AG04450 (cell line): ENCODE measurements around the gene HINT1. TPM values are rescaled to one million over a fixed set of nuclear protein-coding genes. Genes with fewer than 3 reads are reported as not detected.

Experiments used
- CTCF ChIA-PET: fragments of 300-600, 350-600 bp; formaldehyde crosslinking; extraction: SDS; loops from one replicate; lab custom pipeline; 2022; ENCODE audit warnings: antibody characterized with exemption, inconsistent platforms; lab: Charles Lee
- POLR2A ChIA-PET: fragments of 350-600 bp; formaldehyde crosslinking; extraction: SDS; loops from one replicate; lab custom pipeline; 2021; ENCODE audit warnings: antibody characterized with exemption, inconsistent platforms; lab: Yijun Ruan, JAX
- DNase-seq: peaks from one replicate; pipeline ENCODE4 v3.0.0-alpha.2; 2011; ENCODE audit warnings: low read depth, low spot score
- H3K27ac ChIP-seq: one replicate; pipeline ENCODE4 v1.5.1; 2012; ENCODE audit warnings: low read depth, low read length, control low read depth
- H3K27me3 ChIP-seq: one replicate; pipeline ENCODE4 v1.6.0; 2012; ENCODE audit warnings: low read length; ENCODE audit not compliant: control insufficient read depth, insufficient read depth
- H3K4me3 ChIP-seq: 2 replicates; pipeline ENCODE4 v1.5.1; 2011; ENCODE audit warnings: mild to moderate bottlenecking, low read depth, low read length, control low read depth
- H3K9me3 ChIP-seq: 2 replicates; pipeline ENCODE4 v1.5.1; 2012; ENCODE audit warnings: low read length; ENCODE audit not compliant: control insufficient read depth, insufficient read depth
- polyA plus RNA-seq: library from polyadenylated mRNA; depleted of rRNA; stranded (reverse); fragments of >200 nt; gene quantifications from 2 replicates; pipeline ENCODE4 v1.2.3, GENCODE V29; 2011
- TF ChIP-seq, protein P1 (sequence below): IDR thresholded peaks from 2 replicates; pipeline ENCODE4 v1.5.1; 2011; ENCODE audit warnings: low read depth, low read length, control low read depth, inconsistent platforms

HINT1 gene
- polyA plus RNA-seq, 1 experiment: 624 TPM

DNA sequence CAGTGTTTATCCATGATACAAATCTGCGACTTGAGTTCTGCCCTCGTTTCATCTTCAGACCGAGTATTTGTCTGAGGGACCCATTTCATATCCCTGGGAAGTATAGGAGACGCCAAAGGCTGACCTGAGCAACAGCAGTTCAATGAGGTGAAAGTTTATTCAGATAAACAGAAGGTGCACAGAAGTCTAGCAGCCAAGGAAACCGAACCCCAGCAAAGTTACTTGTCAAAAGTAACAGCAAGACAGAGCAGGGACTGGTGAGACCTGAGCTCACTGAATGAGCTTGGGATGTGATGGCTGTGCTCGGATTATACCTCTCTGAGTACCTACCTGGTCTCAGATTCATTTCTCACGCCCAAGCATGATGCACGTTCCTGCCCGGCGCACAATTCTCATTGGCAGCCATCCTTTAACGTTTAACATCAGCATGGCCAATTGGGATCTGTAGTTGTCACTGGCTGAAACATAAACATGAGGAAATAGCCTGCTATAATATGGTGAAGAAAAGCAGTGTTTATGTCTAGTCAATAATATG, 6.3 kb upstream of the HINT1 start:
- TF ChIP-seq, protein P1, sequence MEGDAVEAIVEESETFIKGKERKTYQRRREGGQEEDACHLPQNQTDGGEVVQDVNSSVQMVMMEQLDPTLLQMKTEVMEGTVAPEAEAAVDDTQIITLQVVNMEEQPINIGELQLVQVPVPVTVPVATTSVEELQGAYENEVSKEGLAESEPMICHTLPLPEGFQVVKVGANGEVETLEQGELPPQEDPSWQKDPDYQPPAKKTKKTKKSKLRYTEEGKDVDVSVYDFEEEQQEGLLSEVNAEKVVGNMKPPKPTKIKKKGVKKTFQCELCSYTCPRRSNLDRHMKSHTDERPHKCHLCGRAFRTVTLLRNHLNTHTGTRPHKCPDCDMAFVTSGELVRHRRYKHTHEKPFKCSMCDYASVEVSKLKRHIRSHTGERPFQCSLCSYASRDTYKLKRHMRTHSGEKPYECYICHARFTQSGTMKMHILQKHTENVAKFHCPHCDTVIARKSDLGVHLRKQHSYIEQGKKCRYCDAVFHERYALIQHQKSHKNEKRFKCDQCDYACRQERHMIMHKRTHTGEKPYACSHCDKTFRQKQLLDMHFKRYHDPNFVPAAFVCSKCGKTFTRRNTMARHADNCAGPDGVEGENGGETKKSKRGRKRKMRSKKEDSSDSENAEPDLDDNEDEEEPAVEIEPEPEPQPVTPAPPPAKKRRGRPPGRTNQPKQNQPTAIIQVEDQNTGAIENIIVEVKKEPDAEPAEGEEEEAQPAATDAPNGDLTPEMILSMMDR: no peak
- no peak overlapping the region for H3K27ac ChIP-seq
- DNase-seq: no peak
- peak overlapping the region; percentile 78 for H3K4me3 ChIP-seq
- CTCF ChIA-PET: no interaction called here
- no peaks in the 10 kb centered on the region for H3K27me3 ChIP-seq
- POLR2A ChIA-PET: no interaction called here
- no peaks in the 10 kb centered on the region for H3K9me3 ChIP-seq

DNA sequence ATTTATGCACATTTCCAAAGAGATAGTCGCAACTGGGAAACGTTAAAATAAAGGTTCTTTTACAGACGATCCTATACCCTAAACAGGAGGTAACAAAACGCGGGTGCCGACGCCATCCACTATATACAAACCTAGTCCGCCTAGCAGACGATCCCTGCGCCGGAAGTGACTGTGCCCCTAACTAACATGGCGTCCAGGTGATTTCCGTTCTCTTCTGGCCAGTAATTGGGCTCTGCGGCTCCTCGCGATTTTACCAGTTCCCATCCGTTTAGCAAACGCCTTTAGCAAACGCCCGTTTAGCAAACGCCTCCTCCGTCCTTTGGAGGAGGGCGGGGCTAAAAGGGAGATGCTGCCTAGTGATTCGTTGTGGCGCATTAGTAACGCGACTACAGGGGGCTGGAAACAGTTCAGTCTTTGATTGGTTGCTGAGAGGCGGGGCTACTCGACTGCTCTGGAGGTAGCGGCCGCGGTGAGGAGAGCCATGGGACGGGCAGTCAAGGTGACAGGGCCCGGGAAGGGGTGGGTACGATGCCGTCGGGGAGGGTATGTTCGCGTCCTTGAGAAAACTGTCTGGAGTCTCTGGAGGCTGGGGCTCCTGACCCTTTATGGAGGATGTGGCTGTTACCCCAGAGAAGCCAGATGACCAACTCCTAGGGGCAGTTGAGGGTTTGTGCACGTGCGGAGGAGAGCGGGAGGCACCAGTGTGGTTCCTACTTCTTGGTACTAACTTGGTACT, 5.7 kb upstream of the HINT1 start, which contains the start of gene LYRM7:
Gene LYRM7 (plus strand): TSS at position 405 of the 736 bp plus-strand sequence. CDS start 77 bp downstream, at position 482.
- POLR2A ChIA-PET: no interaction called here
- Histone ChIP-seq H3K27me3 (no peaks in the 10 kb centered on the region), H3K4me3 (peak within 1 kb of the TSS; percentile 78), H3K27ac (no peak within 1 kb of the TSS), H3K9me3 (no peaks in the 10 kb centered on the region)
- TF ChIP-seq, protein P1: 0 out of 2 replicates have a peak, but pooled peaks have one; percentile 3
- DNase-seq: peak; percentile 96
- CTCF ChIA-PET: no interaction called here

- ChIA-PET CTCF (no interaction called here), POLR2A (no interaction called here)
- Histone ChIP-seq H3K27ac (no peak overlapping the region), H3K9me3 (no peaks in the 10 kb centered on the region), H3K27me3 (no peaks in the 10 kb centered on the region), H3K4me3 (peak overlapping the region; percentile 69)
- TF ChIP-seq, protein P1: no peak
- DNase-seq: no peak
Measured at GRCh38 chr5:131169810-131170539, 4.9 kb upstream of the HINT1 start.

- TF ChIP-seq, protein P1: no peak
- Histone ChIP-seq H3K4me3 (no peak overlapping the region), H3K27ac (no peak overlapping the region), H3K27me3 (no peaks in the 10 kb centered on the region), H3K9me3 (no peaks in the 10 kb centered on the region; the same call in 1 of the 2 replicates)
- no peak for DNase-seq
- CTCF ChIA-PET: no interaction called here
- POLR2A ChIA-PET: interaction anchor here (0.7 kb wide), 1 partner anchor 15 kb away, joined by 7 read pairs; no protein-coding TSS in a partner anchor
Measured at GRCh38 chr5:131167615-131168014, 2.6 kb upstream of the HINT1 start.
